Motor neuron (in vitro differentiated cells): ENCODE measurements around the gene CCNI2. TPM values are rescaled to one million over a fixed set of nuclear protein-coding genes. Genes with fewer than 3 reads are reported as not detected.

Source experiments
- ATAC-seq, 8 experiments: fragments of 200-7000 bp; cut with Tn5 transposase; replicated peaks in 6 of 8; 2 replicates each; pipeline ENCODE4 v1.8.0; 2021; ENCODE audit warnings: mild to moderate bottlenecking in 8 of 8, moderate library complexity in 8 of 8
- H3K27ac ChIP-seq, 2 donors: fragments of 250-450 bp; sonication (Bioruptor Pico); 2 replicates each; pipeline ENCODE4 v1.9.0; 2021; ENCODE audit warnings: antibody characterized with exemption in 2 of 2, mild to moderate bottlenecking in 2 of 2, moderate library complexity in 1 of 2
- H3K4me1 ChIP-seq, 2 donors: fragments of 250-450 bp; sonication (Bioruptor Pico); replicated peaks in 1 of 2; 2 replicates each; pipeline ENCODE4 v1.6.1; 2021; ENCODE audit warnings: antibody characterized with exemption in 2 of 2, mild to moderate bottlenecking in 2 of 2, moderate library complexity in 1 of 2
- H3K4me3 ChIP-seq, 5 donors: fragments of 250-450 bp; sonication (Bioruptor Pico); 2 replicates each; pipeline ENCODE4 v1.9.0; 2021; ENCODE audit warnings: antibody characterized with exemption in 5 of 5, mild to moderate bottlenecking in 5 of 5, moderate library complexity in 4 of 5
- WGBS, 10 experiments: fragments of 450-650 bp; shearing (Covaris generic); methylation state at CpG; one replicate each; pipeline ENCODE4 v1.0.0; 2022; 5-methylcytosine and 5-hydroxymethylcytosine counted together
- in situ Hi-C, 9 experiments: fragments of 400-800 bp; cut with MboI; loops; one replicate each; pipeline ENCODE4 v1.15.0; 2021; ENCODE audit warnings: low sequenced_read_pairs in 9 of 9, low pct_unique_long_range_greater_than_20kb in 2 of 9; ENCODE audit not compliant: unreplicated experiment in 9 of 9
- total RNA-seq, 8 experiments: library from RNA; unstranded; fragments of 300-600 nt; gene quantifications; 2 replicates each; pipeline versions ENCODE4 v1.2.3 to v1.2.4, GENCODE V29; 2022

Gene CCNI2
- total RNA-seq, 8 experiments from 2014 or later = 0.27 to 7.0 (median 3.8) TPM

- Histone ChIP-seq H3K4me1 (no peaks in the 10 kb centered on the region), H3K27ac (no peak overlapping the region), H3K4me3 (no peak overlapping the region)
- ATAC-seq = peak in 5 of 8 experiments; percentile 33 to 67 (median 65)
- 17 to 100% (median 47%) methylated on average over 1 to 2 of the region's 2 CpGs; no CpG with 5 or more reads in 6 of the 10 experiments for WGBS, 10 experiments
- in situ Hi-C loops = no loop called here
Observed at GRCh38 chr5:132753135-132753987, 6.1 kb downstream of the CCNI2 start.

GRCh38 chr5:132754111-132754510 lies 6.9 kb downstream of the CCNI2 start:
- no peaks in the 10 kb centered on the region for H3K4me1 ChIP-seq
- 80 to 100% (median 95%) methylated on average over 1 to 4 of the region's 4 CpGs; no CpG with 5 or more reads in 1 of the 10 experiments for WGBS, 10 experiments
- H3K4me3 ChIP-seq = no peak overlapping the region
- no peak for ATAC-seq
- H3K27ac ChIP-seq = no peak overlapping the region
- in situ Hi-C loops = no loop called here

- Histone ChIP-seq H3K4me3 (no peak overlapping the region), H3K4me1 (no peaks in the 10 kb centered on the region), H3K27ac (no peak overlapping the region)
- ATAC-seq = peak in 3 of 8 experiments; percentile 22 to 67 (median 60)
- in situ Hi-C loops = no loop called here
Observed at GRCh38 chr5:132754947-132755346, 7.7 kb downstream of the CCNI2 start.

GRCh38 chr5:132756542-132756941 lies 9.3 kb downstream of the CCNI2 start:
- H3K27ac ChIP-seq = no peak overlapping the region
- no peak overlapping the region for H3K4me3 ChIP-seq
- ATAC-seq = no peak
- WGBS, 10 experiments = 80 to 92% (median 91%) methylated on average over 1 to 5 of the region's 5 CpGs; no CpG with 5 or more reads in 6 of the 10 experiments
- H3K4me1 ChIP-seq = no peaks in the 10 kb centered on the region
- in situ Hi-C loops = no loop called here

- Histone ChIP-seq H3K4me1 (no peaks in the 10 kb centered on the region), H3K27ac (no peak overlapping the region), H3K4me3 (no peak overlapping the region)
- in situ Hi-C loops = no loop called here
- no peak for ATAC-seq
- WGBS, 10 experiments = 70 to 100% (median 95%) methylated on average over 2 to 10 of the region's 13 CpGs
Observed at GRCh38 chr5:132758451-132758850, 11.2 kb downstream of the CCNI2 start.

- H3K4me3 ChIP-seq = no peak overlapping the region
- WGBS, 10 experiments = 90 to 100% (median 100%) methylated on average over 1 to 7 of the region's 13 CpGs; no CpG with 5 or more reads in 3 of the 10 experiments
- peak in 2 of 8 experiments; percentile 44 to 71 for ATAC-seq
- H3K4me1 ChIP-seq = no peaks in the 10 kb centered on the region
- H3K27ac ChIP-seq = no peak overlapping the region
- in situ Hi-C loops = no loop called here
Observed at GRCh38 chr5:132759114-132760048, 12.2 kb downstream of the CCNI2 start.

- H3K4me3 ChIP-seq = no peak overlapping the region
- no peak overlapping the region for H3K27ac ChIP-seq
- 86 to 100% (median 100%) methylated on average over 4 to 7 of the region's 12 CpGs; no CpG with 5 or more reads in 7 of the 10 experiments for WGBS, 10 experiments
- ATAC-seq = no peak
- no peaks in the 10 kb centered on the region for H3K4me1 ChIP-seq
- in situ Hi-C loops = no loop called here
Observed at GRCh38 chr5:132760049-132760420, 12.8 kb downstream of the CCNI2 start.

GRCh38 chr5:132760601-132761317 lies 13.5 kb downstream of the CCNI2 start:
- 85 to 100% (median 98%) methylated on average over 1 to 20 of the region's 21 CpGs; no CpG with 5 or more reads in 1 of the 10 experiments for WGBS, 10 experiments
- Histone ChIP-seq H3K27ac (no peak overlapping the region), H3K4me1 (no peaks in the 10 kb centered on the region), H3K4me3 (no peak overlapping the region)
- ATAC-seq = no peak
- in situ Hi-C loops = no loop called here

- Histone ChIP-seq H3K4me3 (no peak overlapping the region), H3K4me1 (no peaks in the 10 kb centered on the region), H3K27ac (no peak overlapping the region)
- ATAC-seq = no peak
- WGBS, 10 experiments = 80 to 100% (median 94%) methylated on average over 1 to 6 of the region's 22 CpGs; no CpG with 5 or more reads in 2 of the 10 experiments
- in situ Hi-C loops = no loop called here
Observed at GRCh38 chr5:132761321-132762240, 14.4 kb downstream of the CCNI2 start.

- 84 to 100% (median 98%) methylated on average over 1 to 4 of the region's 11 CpGs; no CpG with 5 or more reads in 6 of the 10 experiments for WGBS, 10 experiments
Observed at GRCh38 chr5:132762246-132763000, 15.2 kb downstream of the CCNI2 start.

GRCh38 chr5:132763181-132764036 lies 16.2 kb downstream of the CCNI2 start:
- no peaks in the 10 kb centered on the region for H3K4me1 ChIP-seq
- H3K4me3 ChIP-seq = no peak overlapping the region
- no peak overlapping the region for H3K27ac ChIP-seq
- in situ Hi-C loops = no loop called here
- ATAC-seq = peak in 1 of 8 experiments; percentile 7
- WGBS, 10 experiments = 69 to 100% (median 87%) methylated on average over 1 to 8 of the region's 17 CpGs; no CpG with 5 or more reads in 4 of the 10 experiments

More at GRCh38 chr5:132762246-132763000, 15.2 kb downstream of the CCNI2 start:
- no peak for ATAC-seq
- H3K4me3 ChIP-seq = no peak overlapping the region
- no peaks in the 10 kb centered on the region for H3K4me1 ChIP-seq
- in situ Hi-C loops = no loop called here
- no peak overlapping the region for H3K27ac ChIP-seq
